IMR-90 (cell line): ENCODE measurements around the gene ACOX3. TPM values are rescaled to one million over a fixed set of nuclear protein-coding genes. Genes with fewer than 3 reads are reported as not detected.
"Not testable (repeated sequence)": the region's sequence is repeated elsewhere in the genome, so short reads cannot be mapped to it uniquely, and the experiment has no call there.

Experiments used
- ATAC-seq: fragments of 200-7000 bp; cut with Tn5 transposase; 2 replicates; pipeline ENCODE4 v1.9.1; 2020; ENCODE audit warnings: low read depth, mild to moderate bottlenecking, moderate library complexity
- BruUV-seq: library from RNA; stranded (reverse); fragments of 400-500 nt; replicated peaks from 2 replicates; lab custom pipeline; 2021; lab: Mats Ljungman, UMichigan
- CTCF ChIA-PET: fragments of 300-600 bp; formaldehyde crosslinking; extraction: SDS; loops from one replicate; lab custom pipeline; 2021; ENCODE audit warnings: antibody characterized with exemption; lab: Yijun Ruan, JAX
- POLR2A ChIA-PET: fragments of 300-600 bp; sonication (Branson Sonifier 250); formaldehyde crosslinking; loops from one replicate; lab custom pipeline; 2022; ENCODE audit warnings: antibody characterized with exemption; ENCODE audit not compliant: unreplicated experiment; lab: Charles Lee
- DNase-seq: peaks from one replicate; pipeline ENCODE4 v3.0.0; 2013
- H2AFZ ChIP-seq: replicated peaks from 2 replicates; pipeline ENCODE3; 2013; ENCODE audit warnings: low read length, mild to moderate bottlenecking; ENCODE audit not compliant: poor library complexity
- H2AK5ac ChIP-seq: 2 replicates; pipeline ENCODE4 v1.6.1; 2013; ENCODE audit warnings: low read depth, low read length, inconsistent platforms
- H2AK9ac ChIP-seq: replicated peaks from 2 replicates; pipeline ENCODE3; 2013; ENCODE audit warnings: mild to moderate bottlenecking, low read depth, low read length, moderate library complexity; ENCODE audit not compliant: poor library complexity
- H2BK120ac ChIP-seq: 2 replicates; pipeline ENCODE4 v1.6.1; 2013; ENCODE audit warnings: low read depth, low read length, inconsistent platforms
- H2BK15ac ChIP-seq: 3 replicates; pipeline ENCODE4 v1.6.1; 2013; ENCODE audit warnings: low read depth, low read length, inconsistent platforms
- H2BK20ac ChIP-seq: 2 replicates; pipeline ENCODE4 v1.6.1; 2013; ENCODE audit warnings: low read depth, mild to moderate bottlenecking, inconsistent platforms, low read length, moderate library complexity
- H2BK5ac ChIP-seq: 2 replicates; pipeline ENCODE4 v1.6.1; 2013; ENCODE audit warnings: mild to moderate bottlenecking, low read depth, low read length, inconsistent platforms; ENCODE audit not compliant: poor library complexity, severe bottlenecking
- H3K14ac ChIP-seq: replicated peaks from 2 replicates; pipeline ENCODE4 v1.6.1; 2013; ENCODE audit warnings: low read depth, low read length, inconsistent platforms
- H3K18ac ChIP-seq: 2 replicates; pipeline ENCODE4 v1.6.1; 2013; ENCODE audit warnings: low read depth, low read length, control low read depth
- H3K23ac ChIP-seq: 2 replicates; pipeline ENCODE4 v1.6.1; 2013; ENCODE audit warnings: low read depth, low read length, inconsistent platforms
- H3K27ac ChIP-seq: 2 replicates; pipeline ENCODE4 v1.5.1; 2013; ENCODE audit warnings: mild to moderate bottlenecking, control low read depth, low read length; ENCODE audit not compliant: insufficient read depth
- H3K27me3 ChIP-seq: 2 replicates; pipeline ENCODE4 v1.6.1; 2013; ENCODE audit warnings: low read length; ENCODE audit not compliant: control insufficient read depth, insufficient read depth
- H3K36me3 ChIP-seq: 2 replicates; pipeline ENCODE4 v1.6.1; 2013; ENCODE audit warnings: low read length, mixed read lengths; ENCODE audit not compliant: control insufficient read depth, insufficient read depth
- H3K4ac ChIP-seq: 2 replicates; pipeline ENCODE4 v1.6.1; 2013; ENCODE audit warnings: low read depth, low read length, inconsistent platforms
- H3K4me1 ChIP-seq: 2 replicates; pipeline ENCODE4 v1.6.1; 2013; ENCODE audit warnings: low read length, mixed read lengths; ENCODE audit not compliant: control insufficient read depth, insufficient read depth
- H3K4me2 ChIP-seq: 2 replicates; pipeline ENCODE4 v1.6.1; 2013; ENCODE audit warnings: low read depth, mild to moderate bottlenecking, control low read depth, low read length, moderate library complexity
- H3K4me3 ChIP-seq: 2 replicates; pipeline ENCODE4 v1.5.1; 2013; ENCODE audit warnings: low read depth, mild to moderate bottlenecking, control low read depth, low read length, moderate library complexity; ENCODE audit not compliant: insufficient read depth
- H3K56ac ChIP-seq: 2 replicates; pipeline ENCODE4 v1.6.1; 2013; ENCODE audit warnings: low read length, inconsistent platforms; ENCODE audit not compliant: insufficient read depth; ENCODE audit errors: extremely low read depth
- H3K79me1 ChIP-seq, 2 experiments: 2 replicates each; pipeline ENCODE4 v1.6.1; 2013; ENCODE audit warnings: low read length in 2 of 2, inconsistent platforms in 1 of 2, low read depth in 1 of 2
- H3K9ac ChIP-seq: 2 replicates; pipeline ENCODE4 v1.6.1; 2013; ENCODE audit warnings: low read depth, low read length, control low read depth
- H3K9me1 ChIP-seq: 2 replicates; pipeline ENCODE4 v1.6.1; 2013; ENCODE audit warnings: low read length, inconsistent platforms; ENCODE audit not compliant: insufficient read depth
- H3K9me3 ChIP-seq: 2 replicates; pipeline ENCODE4 v1.6.1; 2013; ENCODE audit warnings: low read length; ENCODE audit not compliant: control insufficient read depth, insufficient read depth
- H4K20me1 ChIP-seq: 2 replicates; pipeline ENCODE4 v1.6.1; 2013; ENCODE audit warnings: low read length, inconsistent platforms; ENCODE audit not compliant: insufficient read depth
- H4K5ac ChIP-seq: 2 replicates; pipeline ENCODE4 v1.6.1; 2013; ENCODE audit warnings: mild to moderate bottlenecking, low read depth, low read length, control low read depth
- H4K8ac ChIP-seq, 2 experiments: 2 replicates each; pipeline ENCODE4 v1.6.1; 2013; ENCODE audit warnings: low read depth in 2 of 2, low read length in 2 of 2, control low read depth in 1 of 2, inconsistent platforms in 1 of 2
- H4K91ac ChIP-seq: 2 replicates; pipeline ENCODE4 v1.6.1; 2013; ENCODE audit warnings: low read depth, low read length, inconsistent platforms; ENCODE audit not compliant: insufficient read depth
- RAD21 ChIP-seq: IDR thresholded peaks from 2 replicates; pipeline ENCODE4 v1.6.1; 2012; ENCODE audit warnings: low read length, improper control_type of control experiment
- SMC3 ChIP-seq: fragments of 150-350 bp; IDR thresholded peaks from 2 replicates; pipeline ENCODE4 v1.6.1; 2016; ENCODE audit warnings: low read depth, mild to moderate bottlenecking, antibody characterized with exemption, low read length, moderate library complexity
- WGBS, 2 experiments: methylation state at CpG; one replicate each; pipeline versions ENCODE4 v1.1.5 to v1.1.7; 2013; ENCODE audit warnings: missing lambda C conversion rate in 2 of 2; ENCODE audit not compliant: insufficient read length in 1 of 2; ENCODE audit errors: extremely low coverage in 2 of 2; 5-methylcytosine and 5-hydroxymethylcytosine counted together
- dilution Hi-C: fragments of 300-500 bp; cut with HindIII; formaldehyde crosslinking; loops from one replicate; pipeline ENCODE4 v1.14.3; 2018; ENCODE audit warnings: low sequenced_read_pairs; ENCODE audit not compliant: unreplicated experiment
- in situ Hi-C: fragments of 300-500 bp; cut with MboI; formaldehyde crosslinking; loops from 3 replicates; pipeline ENCODE4 v1.14.3; 2019; ENCODE audit warnings: low sequenced_read_pairs, inconsistent platforms, mixed read lengths
- intact Hi-C: fragments of 100-400 bp; cut with micrococcal nuclease; formaldehyde crosslinking; loops from 2 replicates; pipeline ENCODE4 v1.10.0; 2022
- polyA plus RNA-seq, 3 experiments: library from polyadenylated mRNA; depleted of rRNA; stranded (reverse); fragments of >200 nt; gene quantifications; 2 replicates each; pipeline ENCODE4 v1.2.3, GENCODE V29; 2012; ENCODE audit warnings: low replicate concordance in 1 of 3
- total RNA-seq: library from RNA; depleted of rRNA; stranded (reverse); fragments of >200 nt; gene quantifications from 2 replicates; pipeline ENCODE4 v1.2.3, GENCODE V29; 2012
- TF ChIP-seq, protein P1 (sequence below): conservative IDR thresholded peaks from 2 replicates; pipeline ENCODE4 v1.5.1; 2012; ENCODE audit warnings: mild to moderate bottlenecking, low read depth, low read length, improper control_type of control experiment

Gene ACOX3
- total and polyA plus RNA-seq, 2 of the 4 experiments (the other 2 are of a cell fraction): 15.2 to 25.8 TPM

DNA sequence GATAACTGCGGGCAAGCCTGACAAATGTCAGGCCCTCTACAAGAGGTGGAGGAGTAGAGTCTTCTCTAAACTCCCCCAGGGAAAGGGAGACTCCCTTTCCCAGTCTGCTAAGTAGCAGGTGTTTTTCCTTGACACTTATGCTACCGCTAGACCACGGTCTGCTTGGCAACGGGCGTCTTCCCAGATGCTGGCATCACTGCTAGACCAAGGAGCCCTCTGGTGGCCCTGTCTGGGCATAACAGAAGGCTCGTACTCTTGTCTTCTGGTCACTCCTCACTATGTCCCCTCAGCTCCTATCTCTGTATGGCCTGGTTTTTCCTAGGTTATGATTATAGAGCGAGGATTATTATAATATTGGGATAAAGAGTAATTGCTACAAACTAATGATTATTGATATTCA is 33.6 kb downstream of the ACOX3 start:
- CTCF ChIA-PET: interaction anchor here (1.6 kb wide), 1 partner anchor 230 kb away, joined by 6 read pairs; no protein-coding TSS in a partner anchor

More for the DNA sequence above, 33.6 kb downstream of the ACOX3 start:
- H3K9ac ChIP-seq, H2BK20ac ChIP-seq, H2BK15ac ChIP-seq, H3K79me1 ChIP-seq, POLR2A ChIA-PET, H2AK5ac ChIP-seq, H3K4me2 ChIP-seq, H2AK9ac ChIP-seq, H2AFZ ChIP-seq, H2BK5ac ChIP-seq, H3K18ac ChIP-seq, BruUV-seq, H3K9me1 ChIP-seq, H4K8ac ChIP-seq, H3K23ac ChIP-seq, H3K9me3 ChIP-seq, H3K27me3 ChIP-seq, in situ Hi-C loops, H3K27ac ChIP-seq, H3K4ac ChIP-seq, H4K20me1 ChIP-seq, H3K14ac ChIP-seq, ATAC-seq, H4K5ac ChIP-seq, dilution Hi-C loops, H3K4me3 ChIP-seq, H3K4me1 ChIP-seq, H2BK120ac ChIP-seq, H3K56ac ChIP-seq, H4K91ac ChIP-seq: not testable (repeated sequence)
- WGBS, 2 experiments: no CpG with 5 or more reads among the region's 7 CpGs
- peaks cover 26% of the 10 kb centered on the region for H3K36me3 ChIP-seq
- intact Hi-C loops: loop anchor here (1.0 kb wide), 1 partner anchor 165 kb away; no protein-coding TSS in a partner anchor
- TF ChIP-seq SMC3: peak; percentile 52
- TF ChIP-seq, protein P1, sequence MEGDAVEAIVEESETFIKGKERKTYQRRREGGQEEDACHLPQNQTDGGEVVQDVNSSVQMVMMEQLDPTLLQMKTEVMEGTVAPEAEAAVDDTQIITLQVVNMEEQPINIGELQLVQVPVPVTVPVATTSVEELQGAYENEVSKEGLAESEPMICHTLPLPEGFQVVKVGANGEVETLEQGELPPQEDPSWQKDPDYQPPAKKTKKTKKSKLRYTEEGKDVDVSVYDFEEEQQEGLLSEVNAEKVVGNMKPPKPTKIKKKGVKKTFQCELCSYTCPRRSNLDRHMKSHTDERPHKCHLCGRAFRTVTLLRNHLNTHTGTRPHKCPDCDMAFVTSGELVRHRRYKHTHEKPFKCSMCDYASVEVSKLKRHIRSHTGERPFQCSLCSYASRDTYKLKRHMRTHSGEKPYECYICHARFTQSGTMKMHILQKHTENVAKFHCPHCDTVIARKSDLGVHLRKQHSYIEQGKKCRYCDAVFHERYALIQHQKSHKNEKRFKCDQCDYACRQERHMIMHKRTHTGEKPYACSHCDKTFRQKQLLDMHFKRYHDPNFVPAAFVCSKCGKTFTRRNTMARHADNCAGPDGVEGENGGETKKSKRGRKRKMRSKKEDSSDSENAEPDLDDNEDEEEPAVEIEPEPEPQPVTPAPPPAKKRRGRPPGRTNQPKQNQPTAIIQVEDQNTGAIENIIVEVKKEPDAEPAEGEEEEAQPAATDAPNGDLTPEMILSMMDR: peak; percentile 42
- peak; percentile 46 for TF ChIP-seq RAD21
- peak; percentile 42 for DNase-seq
